AG04450 (cell line): ENCODE results near the gene PEX12. TPM values are rescaled to one million over a fixed set of nuclear protein-coding genes. Genes with fewer than 3 reads are reported as not detected.

Experiments used
- CTCF ChIA-PET: fragments of 300-600, 350-600 bp; formaldehyde crosslinking; extraction: SDS; loops from one replicate; lab custom pipeline; 2022; ENCODE audit warnings: antibody characterized with exemption, inconsistent platforms; lab: Charles Lee
- POLR2A ChIA-PET: fragments of 350-600 bp; formaldehyde crosslinking; extraction: SDS; loops from one replicate; lab custom pipeline; 2021; ENCODE audit warnings: antibody characterized with exemption, inconsistent platforms; lab: Yijun Ruan, JAX
- DNase-seq: peaks from one replicate; pipeline ENCODE4 v3.0.0-alpha.2; 2011; ENCODE audit warnings: low read depth, low spot score
- H3K27ac ChIP-seq: one replicate; pipeline ENCODE4 v1.5.1; 2012; ENCODE audit warnings: low read depth, low read length, control low read depth
- H3K27me3 ChIP-seq: one replicate; pipeline ENCODE4 v1.6.0; 2012; ENCODE audit warnings: low read length; ENCODE audit not compliant: control insufficient read depth, insufficient read depth
- H3K4me3 ChIP-seq: 2 replicates; pipeline ENCODE4 v1.5.1; 2011; ENCODE audit warnings: mild to moderate bottlenecking, low read depth, low read length, control low read depth
- H3K9me3 ChIP-seq: 2 replicates; pipeline ENCODE4 v1.5.1; 2012; ENCODE audit warnings: low read length; ENCODE audit not compliant: control insufficient read depth, insufficient read depth
- CTCF ChIP-seq: IDR thresholded peaks from 2 replicates; pipeline ENCODE4 v1.5.1; 2011; ENCODE audit warnings: low read depth, low read length, control low read depth, inconsistent platforms
- polyA minus RNA-seq: library from RNA; depleted of rRNA, polyadenylated mRNA; stranded (reverse); fragments of >200 nt; gene quantifications from 2 replicates; pipeline ENCODE4 v1.2.3, GENCODE V29; 2011; rRNA and poly(A)+ RNA removed
- polyA plus RNA-seq: library from polyadenylated mRNA; depleted of rRNA; stranded (reverse); fragments of >200 nt; gene quantifications from 2 replicates; pipeline ENCODE4 v1.2.3, GENCODE V29; 2011; rRNA removed

The PEX12 gene
- 8.3 and 10.2 TPM in 2 replicates for polyA plus RNA-seq
- 9.4 and 11.0 TPM in 2 replicates for polyA minus RNA-seq

GRCh38 chr17:35578197-35578928, at the start of gene PEX12:
TSS of gene PEX12 (minus strand) at chr17:35578571. CDS start at chr17:35578021, 550 bp downstream.
- no peaks in the 10 kb centered on the region for H3K27me3 ChIP-seq
- POLR2A ChIA-PET, result interaction anchor here (0.5 to 1.6 kb wide), 10 partner anchors 8 to 311 kb away, joined by 3 to 15 read pairs (median 5); partner anchors contain the start of genes AP2B1, SLFN11 and TAF15
- CTCF ChIA-PET, result interaction anchor here (0.6 to 2.2 kb wide), 7 partner anchors 23 to 437 kb away, joined by 3 to 10 read pairs (median 5); no protein-coding TSS in a partner anchor
- H3K9me3 ChIP-seq, result no peaks in the 10 kb centered on the region; the same call in 1 of the 2 replicates
- no peak for DNase-seq
- peak within 1 kb of the TSS; percentile 74 for H3K27ac ChIP-seq
- H3K4me3 ChIP-seq, result peak within 1 kb of the TSS; percentile 81
- TF ChIP-seq CTCF, result no peak

GRCh38 chr17:35627417-35627816, 49.0 kb upstream of the PEX12 start:
- CTCF ChIA-PET, result no interaction called here

GRCh38 chr17:35621768-35622167, 43.4 kb upstream of the PEX12 start:
- POLR2A ChIA-PET, result no interaction called here
- DNase-seq, result no peak
- CTCF ChIA-PET, result interaction anchor here (1.9 to 5.4 kb wide), 2 partner anchors 9 to 126 kb away, joined by 13 to 23 read pairs; no protein-coding TSS in a partner anchor
- no peak for TF ChIP-seq CTCF
- Histone ChIP-seq H3K4me3 (no peak overlapping the region), H3K27ac (no peak overlapping the region), H3K9me3 (no peaks in the 10 kb centered on the region), H3K27me3 (no peaks in the 10 kb centered on the region)

More at GRCh38 chr17:35627417-35627816, 49.0 kb upstream of the PEX12 start:
- H3K4me3 ChIP-seq, result no peak overlapping the region
- POLR2A ChIA-PET, result interaction anchor here (0.5 kb wide), 1 partner anchor 97 kb away, joined by 3 read pairs; no protein-coding TSS in a partner anchor
- H3K27me3 ChIP-seq, result no peaks in the 10 kb centered on the region
- TF ChIP-seq CTCF, result no peak
- no peak overlapping the region for H3K27ac ChIP-seq
- H3K9me3 ChIP-seq, result no peaks in the 10 kb centered on the region
- DNase-seq, result no peak

DNA sequence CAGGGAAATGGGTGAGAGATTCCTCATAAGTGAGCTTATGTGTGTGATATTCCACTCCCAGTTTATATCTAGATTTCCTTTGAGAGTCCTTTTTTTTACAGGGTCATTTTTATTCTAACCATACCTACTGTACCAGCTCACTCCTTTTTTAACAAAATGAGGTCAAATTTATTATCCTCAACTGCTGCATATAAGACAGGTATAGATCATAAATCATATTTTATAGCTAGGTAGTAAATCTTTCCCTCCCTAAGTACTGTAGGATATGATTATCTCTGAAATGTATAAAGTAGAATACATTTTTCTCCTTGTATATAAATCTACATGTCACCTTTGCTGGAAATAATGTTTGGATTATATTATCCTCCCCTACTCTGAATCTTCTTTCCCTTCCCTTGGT, 40.3 kb upstream of the PEX12 start:
- Histone ChIP-seq H3K9me3 (no peaks in the 10 kb centered on the region), H3K4me3 (no peak overlapping the region), H3K27me3 (no peaks in the 10 kb centered on the region), H3K27ac (no peak overlapping the region)
- no peak for TF ChIP-seq CTCF
- ChIA-PET CTCF (interaction anchor here (2.1 to 10.1 kb wide), 2 partner anchors 11 to 128 kb away, joined by 9 to 357 read pairs; no protein-coding TSS in a partner anchor), POLR2A (interaction anchor here (0.7 kb wide), 1 partner anchor 48 kb away, joined by 3 read pairs; no protein-coding TSS in a partner anchor)
- no peak for DNase-seq

DNA sequence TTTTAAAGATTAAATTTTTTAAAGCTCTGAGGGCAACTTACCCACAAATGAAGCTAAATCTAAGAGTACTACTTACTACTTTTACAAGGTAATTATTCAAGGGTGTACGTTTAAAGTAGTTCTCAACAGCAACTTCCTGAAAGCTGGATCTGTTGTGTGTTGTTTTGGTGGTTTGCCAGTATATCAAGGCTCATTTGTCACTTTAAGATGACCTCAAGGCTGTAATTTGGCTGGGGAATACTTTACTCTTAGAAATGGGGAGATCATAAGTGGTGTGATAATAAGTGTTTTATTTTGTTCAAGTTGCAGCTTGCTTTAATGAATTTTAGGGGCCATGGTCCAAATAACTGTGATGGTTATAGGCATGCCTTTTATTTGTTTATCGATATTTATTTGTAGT, 39.1 kb upstream of the PEX12 start:
- Histone ChIP-seq H3K27ac (no peak overlapping the region), H3K4me3 (no peak overlapping the region), H3K9me3 (no peaks in the 10 kb centered on the region), H3K27me3 (no peaks in the 10 kb centered on the region)
- TF ChIP-seq CTCF, result no peak
- ChIA-PET POLR2A (no interaction called here), CTCF (interaction anchor here (0.7 to 10.1 kb wide), 3 partner anchors 8 to 188 kb away, joined by 3 to 357 read pairs (median 4); no protein-coding TSS in a partner anchor)
- no peak for DNase-seq
